Measurements from ENCODE around the gene BRSK1. TPM values are rescaled to one million over a fixed set of nuclear protein-coding genes. Genes with fewer than 3 reads are reported as not detected.

Gene BRSK1
- total RNA-seq, 4 donors from 2014 or later, result 4.1 to 17.1 (median 12.0) TPM; not detected in 1

DNA sequence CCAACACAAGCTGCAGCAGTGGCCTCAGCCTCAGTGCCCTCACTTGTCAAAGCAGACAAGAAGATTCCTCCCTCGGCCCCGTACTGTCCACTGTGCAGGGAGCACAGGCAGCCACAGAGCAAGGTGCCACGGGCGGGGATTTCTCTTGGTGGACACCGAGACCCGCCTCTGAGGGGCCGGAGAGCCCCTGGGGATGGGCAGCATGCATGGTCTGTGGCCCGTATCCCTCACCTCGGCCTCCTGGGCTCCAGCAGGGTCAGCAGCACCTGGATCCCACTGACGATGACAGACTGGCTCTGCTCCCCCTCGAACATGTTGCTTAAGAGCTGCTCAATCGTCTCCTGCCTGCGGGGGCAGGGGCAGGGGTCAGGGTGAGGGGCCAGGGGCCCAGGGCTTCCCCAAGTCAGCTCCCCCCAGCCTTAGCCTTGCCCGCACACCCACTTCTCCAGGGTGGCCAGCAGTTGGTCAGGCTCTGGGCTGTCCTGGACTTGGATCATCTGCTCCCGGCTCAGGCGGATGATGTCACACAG lies 41.8 kb upstream of the BRSK1 start:
- Histone ChIP-seq H3K27me3 (no peaks in the 10 kb centered on the region), H3K36me3 (no peaks in the 10 kb centered on the region), H3K4me3 (no peak overlapping the region), H3K4me1 (no peaks in the 10 kb centered on the region), H3K9me3 (no peaks in the 10 kb centered on the region), H3K27ac (no peak overlapping the region)
- DNase-seq, result no peak
- TF ChIP-seq POLR2A (IDR thresholded peaks at IDR 0.05), result no peak
- TF ChIP-seq, protein P1, sequence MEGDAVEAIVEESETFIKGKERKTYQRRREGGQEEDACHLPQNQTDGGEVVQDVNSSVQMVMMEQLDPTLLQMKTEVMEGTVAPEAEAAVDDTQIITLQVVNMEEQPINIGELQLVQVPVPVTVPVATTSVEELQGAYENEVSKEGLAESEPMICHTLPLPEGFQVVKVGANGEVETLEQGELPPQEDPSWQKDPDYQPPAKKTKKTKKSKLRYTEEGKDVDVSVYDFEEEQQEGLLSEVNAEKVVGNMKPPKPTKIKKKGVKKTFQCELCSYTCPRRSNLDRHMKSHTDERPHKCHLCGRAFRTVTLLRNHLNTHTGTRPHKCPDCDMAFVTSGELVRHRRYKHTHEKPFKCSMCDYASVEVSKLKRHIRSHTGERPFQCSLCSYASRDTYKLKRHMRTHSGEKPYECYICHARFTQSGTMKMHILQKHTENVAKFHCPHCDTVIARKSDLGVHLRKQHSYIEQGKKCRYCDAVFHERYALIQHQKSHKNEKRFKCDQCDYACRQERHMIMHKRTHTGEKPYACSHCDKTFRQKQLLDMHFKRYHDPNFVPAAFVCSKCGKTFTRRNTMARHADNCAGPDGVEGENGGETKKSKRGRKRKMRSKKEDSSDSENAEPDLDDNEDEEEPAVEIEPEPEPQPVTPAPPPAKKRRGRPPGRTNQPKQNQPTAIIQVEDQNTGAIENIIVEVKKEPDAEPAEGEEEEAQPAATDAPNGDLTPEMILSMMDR (IDR thresholded peaks at IDR 0.05), result no peak
- intact Hi-C loops (cut with DNase I; ENCODE audit: low total_unique reads), result no loop called here

DNA sequence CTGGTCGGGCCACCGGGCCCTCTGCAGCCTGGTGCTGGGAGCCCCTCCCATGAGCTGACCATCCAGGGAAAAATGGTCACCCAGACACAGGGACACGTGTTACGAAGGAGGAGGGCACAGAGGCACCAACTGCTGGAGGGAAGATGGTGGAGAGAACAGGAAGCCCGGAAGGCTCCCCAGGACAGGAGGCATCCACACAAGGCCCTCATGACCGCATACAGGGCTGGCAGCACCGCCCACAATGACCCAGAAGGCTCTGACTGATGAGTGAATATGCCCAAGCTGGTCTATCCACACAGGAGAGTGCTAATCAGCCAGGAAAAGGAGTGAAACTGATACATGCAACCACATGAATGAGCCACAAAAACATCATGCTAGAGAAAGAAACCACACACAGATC lies 41.3 kb upstream of the BRSK1 start:
- H3K9me3 ChIP-seq, result no peaks in the 10 kb centered on the region
- intact Hi-C loops (cut with DNase I; ENCODE audit: low total_unique reads), result no loop called here
- no peak overlapping the region for H3K4me3 ChIP-seq
- no peak for DNase-seq
- no peak overlapping the region for H3K27ac ChIP-seq
- no peaks in the 10 kb centered on the region for H3K27me3 ChIP-seq
- no peaks in the 10 kb centered on the region for H3K36me3 ChIP-seq
- TF ChIP-seq, protein P1 (IDR thresholded peaks at IDR 0.05), result no peak
- TF ChIP-seq POLR2A (IDR thresholded peaks at IDR 0.05), result no peak
- H3K4me1 ChIP-seq, result no peaks in the 10 kb centered on the region

DNA sequence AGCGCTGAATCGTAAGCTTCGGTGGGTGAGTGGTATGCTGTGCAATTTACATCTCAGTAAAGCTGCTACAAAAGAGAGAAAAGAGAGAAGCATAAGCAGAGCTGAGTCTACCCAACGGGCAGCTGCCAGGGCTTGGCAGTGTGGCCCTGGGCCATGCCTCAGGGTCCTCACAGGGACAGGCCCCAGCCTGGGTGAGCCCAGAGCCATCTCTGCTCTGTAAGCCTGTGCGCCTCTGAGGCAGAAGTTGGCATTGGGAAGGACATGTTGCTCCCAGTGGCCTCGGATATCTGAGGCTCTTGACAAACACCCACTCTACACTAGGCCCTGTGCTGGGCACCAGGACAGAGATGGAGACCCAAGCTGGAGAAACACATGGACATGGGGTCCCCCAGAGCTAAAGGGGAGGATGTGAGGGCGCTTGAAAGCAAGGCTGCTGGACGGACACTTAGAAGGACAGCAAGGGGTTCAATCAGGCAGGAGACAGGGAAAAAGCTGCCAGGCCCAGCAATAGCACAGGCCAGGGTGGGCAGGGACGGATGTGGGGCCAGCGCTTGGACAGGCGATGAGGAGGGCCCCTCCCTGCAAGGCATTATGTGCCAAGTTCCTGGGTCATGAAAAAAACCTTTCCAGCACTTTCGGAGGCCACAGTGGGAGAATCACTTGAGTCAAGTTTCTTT lies 39.7 kb upstream of the BRSK1 start:
- Histone ChIP-seq H3K4me1 (no peaks in the 10 kb centered on the region), H3K27ac (no peak overlapping the region), H3K4me3 (no peak overlapping the region), H3K9me3 (no peaks in the 10 kb centered on the region), H3K36me3 (no peaks in the 10 kb centered on the region), H3K27me3 (no peaks in the 10 kb centered on the region)
- intact Hi-C loops (cut with DNase I; ENCODE audit: low total_unique reads), result no loop called here
- no peak for DNase-seq
- TF ChIP-seq, protein P1 (IDR thresholded peaks at IDR 0.05), result no peak
- no peak for TF ChIP-seq POLR2A (IDR thresholded peaks at IDR 0.05)

DNA sequence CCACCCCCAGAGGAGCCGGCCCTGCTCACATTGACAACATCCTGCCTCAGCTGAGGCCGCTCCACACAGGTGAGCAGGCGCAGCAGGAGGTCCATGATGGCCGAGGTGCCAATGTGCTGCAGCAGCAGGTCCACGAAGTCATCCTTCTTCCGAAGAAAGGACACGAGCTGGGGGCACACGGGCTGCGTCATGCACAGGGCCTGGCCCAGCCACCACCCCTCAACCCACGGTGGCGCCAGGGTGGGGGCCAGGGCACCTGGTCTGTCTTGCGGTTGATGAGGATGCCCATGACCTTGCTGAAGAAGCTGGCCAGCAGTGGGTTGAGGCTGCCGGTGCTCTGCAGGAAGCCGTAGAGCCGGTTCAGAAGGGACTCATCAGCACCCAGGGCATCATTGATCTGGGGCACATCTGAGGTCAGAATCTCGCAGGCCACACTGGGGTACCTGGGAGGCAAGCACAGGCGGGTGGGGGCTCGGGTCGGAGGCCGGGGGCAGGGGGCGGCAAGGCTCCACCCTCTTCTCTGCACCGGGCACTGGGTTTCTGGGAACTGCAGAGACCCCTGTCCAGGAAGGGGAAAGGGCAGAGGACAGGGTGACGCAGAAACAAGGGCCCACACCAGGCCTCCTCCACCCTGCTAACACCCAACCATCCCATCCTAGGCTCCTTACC lies 38.4 kb upstream of the BRSK1 start:
- H3K4me3 ChIP-seq, result no peak overlapping the region

More for the DNA sequence above, 38.4 kb upstream of the BRSK1 start:
- H3K9me3 ChIP-seq, result no peaks in the 10 kb centered on the region
- no peak overlapping the region for H3K27ac ChIP-seq
- H3K36me3 ChIP-seq, result no peaks in the 10 kb centered on the region
- DNase-seq, result no peak
- no peak for TF ChIP-seq POLR2A (IDR thresholded peaks at IDR 0.05)
- TF ChIP-seq, protein P1 (IDR thresholded peaks at IDR 0.05), result no peak
- intact Hi-C loops (cut with DNase I; ENCODE audit: low total_unique reads), result no loop called here
- no peaks in the 10 kb centered on the region for H3K27me3 ChIP-seq
- H3K4me1 ChIP-seq, result no peaks in the 10 kb centered on the region
